IMR-90 (cell line): ENCODE results near the gene SCAMP1. TPM values are rescaled to one million over a fixed set of nuclear protein-coding genes. Genes with fewer than 3 reads are reported as not detected.

Experiments used
- ATAC-seq: fragments of 200-7000 bp; cut with Tn5 transposase; 2 replicates; pipeline ENCODE4 v1.9.1; 2020; ENCODE audit warnings: low read depth, mild to moderate bottlenecking, moderate library complexity
- BruUV-seq: library from RNA; stranded (reverse); fragments of 400-500 nt; replicated peaks from 2 replicates; lab custom pipeline; 2021; lab: Mats Ljungman, UMichigan
- CTCF ChIA-PET: fragments of 300-600 bp; formaldehyde crosslinking; extraction: SDS; loops from one replicate; lab custom pipeline; 2021; ENCODE audit warnings: antibody characterized with exemption; lab: Yijun Ruan, JAX
- POLR2A ChIA-PET: fragments of 300-600 bp; sonication (Branson Sonifier 250); formaldehyde crosslinking; loops from one replicate; lab custom pipeline; 2022; ENCODE audit warnings: antibody characterized with exemption; ENCODE audit not compliant: unreplicated experiment; lab: Charles Lee
- DNase-seq: peaks from one replicate; pipeline ENCODE4 v3.0.0; 2013
- H2AFZ ChIP-seq: replicated peaks from 2 replicates; pipeline ENCODE3; 2013; ENCODE audit warnings: low read length, mild to moderate bottlenecking; ENCODE audit not compliant: poor library complexity
- H2AK5ac ChIP-seq: 2 replicates; pipeline ENCODE4 v1.6.1; 2013; ENCODE audit warnings: low read depth, low read length, inconsistent platforms
- H2AK9ac ChIP-seq: replicated peaks from 2 replicates; pipeline ENCODE3; 2013; ENCODE audit warnings: mild to moderate bottlenecking, low read depth, low read length, moderate library complexity; ENCODE audit not compliant: poor library complexity
- H2BK120ac ChIP-seq: 2 replicates; pipeline ENCODE4 v1.6.1; 2013; ENCODE audit warnings: low read depth, low read length, inconsistent platforms
- H2BK15ac ChIP-seq: 3 replicates; pipeline ENCODE4 v1.6.1; 2013; ENCODE audit warnings: low read depth, low read length, inconsistent platforms
- H2BK20ac ChIP-seq: 2 replicates; pipeline ENCODE4 v1.6.1; 2013; ENCODE audit warnings: low read depth, mild to moderate bottlenecking, inconsistent platforms, low read length, moderate library complexity
- H2BK5ac ChIP-seq: 2 replicates; pipeline ENCODE4 v1.6.1; 2013; ENCODE audit warnings: mild to moderate bottlenecking, low read depth, low read length, inconsistent platforms; ENCODE audit not compliant: poor library complexity, severe bottlenecking
- H3K14ac ChIP-seq: replicated peaks from 2 replicates; pipeline ENCODE4 v1.6.1; 2013; ENCODE audit warnings: low read depth, low read length, inconsistent platforms
- H3K18ac ChIP-seq: 2 replicates; pipeline ENCODE4 v1.6.1; 2013; ENCODE audit warnings: low read depth, low read length, control low read depth
- H3K23ac ChIP-seq: 2 replicates; pipeline ENCODE4 v1.6.1; 2013; ENCODE audit warnings: low read depth, low read length, inconsistent platforms
- H3K27ac ChIP-seq: 2 replicates; pipeline ENCODE4 v1.5.1; 2013; ENCODE audit warnings: mild to moderate bottlenecking, control low read depth, low read length; ENCODE audit not compliant: insufficient read depth
- H3K27me3 ChIP-seq: 2 replicates; pipeline ENCODE4 v1.6.1; 2013; ENCODE audit warnings: low read length; ENCODE audit not compliant: control insufficient read depth, insufficient read depth
- H3K36me3 ChIP-seq: 2 replicates; pipeline ENCODE4 v1.6.1; 2013; ENCODE audit warnings: low read length, mixed read lengths; ENCODE audit not compliant: control insufficient read depth, insufficient read depth
- H3K4ac ChIP-seq: 2 replicates; pipeline ENCODE4 v1.6.1; 2013; ENCODE audit warnings: low read depth, low read length, inconsistent platforms
- H3K4me1 ChIP-seq: 2 replicates; pipeline ENCODE4 v1.6.1; 2013; ENCODE audit warnings: low read length, mixed read lengths; ENCODE audit not compliant: control insufficient read depth, insufficient read depth
- H3K4me2 ChIP-seq: 2 replicates; pipeline ENCODE4 v1.6.1; 2013; ENCODE audit warnings: low read depth, mild to moderate bottlenecking, control low read depth, low read length, moderate library complexity
- H3K4me3 ChIP-seq: 2 replicates; pipeline ENCODE4 v1.5.1; 2013; ENCODE audit warnings: low read depth, mild to moderate bottlenecking, control low read depth, low read length, moderate library complexity; ENCODE audit not compliant: insufficient read depth
- H3K56ac ChIP-seq: 2 replicates; pipeline ENCODE4 v1.6.1; 2013; ENCODE audit warnings: low read length, inconsistent platforms; ENCODE audit not compliant: insufficient read depth; ENCODE audit errors: extremely low read depth
- H3K79me1 ChIP-seq, 2 experiments: 2 replicates each; pipeline ENCODE4 v1.6.1; 2013; ENCODE audit warnings: low read length in 2 of 2, inconsistent platforms in 1 of 2, low read depth in 1 of 2
- H3K9ac ChIP-seq: 2 replicates; pipeline ENCODE4 v1.6.1; 2013; ENCODE audit warnings: low read depth, low read length, control low read depth
- H3K9me1 ChIP-seq: 2 replicates; pipeline ENCODE4 v1.6.1; 2013; ENCODE audit warnings: low read length, inconsistent platforms; ENCODE audit not compliant: insufficient read depth
- H3K9me3 ChIP-seq: 2 replicates; pipeline ENCODE4 v1.6.1; 2013; ENCODE audit warnings: low read length; ENCODE audit not compliant: control insufficient read depth, insufficient read depth
- H4K20me1 ChIP-seq: 2 replicates; pipeline ENCODE4 v1.6.1; 2013; ENCODE audit warnings: low read length, inconsistent platforms; ENCODE audit not compliant: insufficient read depth
- H4K5ac ChIP-seq: 2 replicates; pipeline ENCODE4 v1.6.1; 2013; ENCODE audit warnings: mild to moderate bottlenecking, low read depth, low read length, control low read depth
- H4K8ac ChIP-seq, 2 experiments: 2 replicates each; pipeline ENCODE4 v1.6.1; 2013; ENCODE audit warnings: low read depth in 2 of 2, low read length in 2 of 2, control low read depth in 1 of 2, inconsistent platforms in 1 of 2
- H4K91ac ChIP-seq: 2 replicates; pipeline ENCODE4 v1.6.1; 2013; ENCODE audit warnings: low read depth, low read length, inconsistent platforms; ENCODE audit not compliant: insufficient read depth
- CEBPB ChIP-seq: IDR thresholded peaks from 2 replicates; pipeline ENCODE4 v1.6.1; 2012; ENCODE audit warnings: low read depth, low read length, improper control_type of control experiment
- FOS ChIP-seq: fragments of 150-350 bp; IDR thresholded peaks from 2 replicates; pipeline ENCODE4 v1.6.1; 2016; ENCODE audit warnings: low read depth, low read length
- MXI1 ChIP-seq: IDR thresholded peaks from 2 replicates; pipeline ENCODE4 v1.6.1; 2012; ENCODE audit warnings: low read depth, mild to moderate bottlenecking, low read length, moderate library complexity, borderline replicate concordance
- RAD21 ChIP-seq: IDR thresholded peaks from 2 replicates; pipeline ENCODE4 v1.6.1; 2012; ENCODE audit warnings: low read length, improper control_type of control experiment
- RCOR1 ChIP-seq: IDR thresholded peaks from 2 replicates; pipeline ENCODE4 v1.6.1; 2012; ENCODE audit warnings: mild to moderate bottlenecking, low read length, improper control_type of control experiment; ENCODE audit not compliant: insufficient replicate concordance
- USF2 ChIP-seq: fragments of 150-350 bp; IDR thresholded peaks from 2 replicates; pipeline ENCODE4 v1.6.1; 2017; ENCODE audit warnings: mild to moderate bottlenecking, antibody characterized with exemption, low read length, low read depth
- WGBS, 2 experiments: methylation state at CpG; one replicate each; pipeline versions ENCODE4 v1.1.5 to v1.1.7; 2013; ENCODE audit warnings: missing lambda C conversion rate in 2 of 2; ENCODE audit not compliant: insufficient read length in 1 of 2; ENCODE audit errors: extremely low coverage in 2 of 2; 5-methylcytosine and 5-hydroxymethylcytosine counted together
- dilution Hi-C: fragments of 300-500 bp; cut with HindIII; formaldehyde crosslinking; loops from one replicate; pipeline ENCODE4 v1.14.3; 2018; ENCODE audit warnings: low sequenced_read_pairs; ENCODE audit not compliant: unreplicated experiment
- in situ Hi-C: fragments of 300-500 bp; cut with MboI; formaldehyde crosslinking; loops from 3 replicates; pipeline ENCODE4 v1.14.3; 2019; ENCODE audit warnings: low sequenced_read_pairs, inconsistent platforms, mixed read lengths
- intact Hi-C: fragments of 100-400 bp; cut with micrococcal nuclease; formaldehyde crosslinking; loops from 2 replicates; pipeline ENCODE4 v1.10.0; 2022
- polyA plus RNA-seq, 3 experiments: library from polyadenylated mRNA; depleted of rRNA; stranded (reverse); fragments of >200 nt; gene quantifications; 2 replicates each; pipeline ENCODE4 v1.2.3, GENCODE V29; 2012; ENCODE audit warnings: low replicate concordance in 1 of 3
- total RNA-seq: library from RNA; depleted of rRNA; stranded (reverse); fragments of >200 nt; gene quantifications from 2 replicates; pipeline ENCODE4 v1.2.3, GENCODE V29; 2012

Gene SCAMP1
- total and polyA plus RNA-seq, 2 of the 4 experiments (the other 2 are of a cell fraction), result 13.5 to 114 TPM

- Histone ChIP-seq H4K5ac (no peak overlapping the region), H3K4me1 (no peaks in the 10 kb centered on the region), H3K9me3 (no peaks in the 10 kb centered on the region), H2BK5ac (no peak overlapping the region), H3K9ac (no peak overlapping the region), H3K27ac (no peak overlapping the region), H2BK15ac (no peak overlapping the region), H3K4me3 (no peak overlapping the region), H2AK5ac (no peak overlapping the region), H3K4me2 (no peak overlapping the region), H3K4ac (no peak overlapping the region), H2BK120ac (no peak overlapping the region), H3K14ac (no peak overlapping the region), H3K27me3 (no peaks in the 10 kb centered on the region), H2BK20ac (no peak overlapping the region), H3K79me1 (peaks cover 0 to 6% of the 10 kb centered on the region in 2 experiments; a peak in 2 of 4 replicates), H4K20me1 (no peaks in the 10 kb centered on the region), H3K18ac (no peak overlapping the region), H4K91ac (no peak overlapping the region), H2AK9ac (no peak overlapping the region), H3K56ac (no peak overlapping the region), H4K8ac (no peak overlapping the region), H3K9me1 (no peaks in the 10 kb centered on the region; the same call in 1 of the 2 replicates), H2AFZ (no peak overlapping the region), H3K36me3 (peaks cover 3% of the 10 kb centered on the region; the same call in 1 of the 2 replicates), H3K23ac (no peak overlapping the region)
- no peak for DNase-seq
- dilution Hi-C loops (no loop called here), in situ Hi-C loops (no loop called here), intact Hi-C loops (no loop called here)
- TF ChIP-seq USF2 (no peak), MXI1 (no peak), CEBPB (no peak), RAD21 (no peak), FOS (no peak), RCOR1 (no peak)
- no TSS peak for BruUV-seq
- POLR2A ChIA-PET, result no interaction called here
- WGBS, 2 experiments, result no CpG with 5 or more reads among the region's 1 CpG
- ATAC-seq, result no peak
- CTCF ChIA-PET, result no interaction called here
Observed at GRCh38 chr5:78476795-78477194, 116.4 kb downstream of the SCAMP1 start.
